ENCODE measurements around the gene ZMAT3.
"Not testable (repeated sequence)": the region's sequence is repeated elsewhere in the genome, so short reads cannot be mapped to it uniquely, and the experiment has no call there.

Gene ZMAT3

DNA sequence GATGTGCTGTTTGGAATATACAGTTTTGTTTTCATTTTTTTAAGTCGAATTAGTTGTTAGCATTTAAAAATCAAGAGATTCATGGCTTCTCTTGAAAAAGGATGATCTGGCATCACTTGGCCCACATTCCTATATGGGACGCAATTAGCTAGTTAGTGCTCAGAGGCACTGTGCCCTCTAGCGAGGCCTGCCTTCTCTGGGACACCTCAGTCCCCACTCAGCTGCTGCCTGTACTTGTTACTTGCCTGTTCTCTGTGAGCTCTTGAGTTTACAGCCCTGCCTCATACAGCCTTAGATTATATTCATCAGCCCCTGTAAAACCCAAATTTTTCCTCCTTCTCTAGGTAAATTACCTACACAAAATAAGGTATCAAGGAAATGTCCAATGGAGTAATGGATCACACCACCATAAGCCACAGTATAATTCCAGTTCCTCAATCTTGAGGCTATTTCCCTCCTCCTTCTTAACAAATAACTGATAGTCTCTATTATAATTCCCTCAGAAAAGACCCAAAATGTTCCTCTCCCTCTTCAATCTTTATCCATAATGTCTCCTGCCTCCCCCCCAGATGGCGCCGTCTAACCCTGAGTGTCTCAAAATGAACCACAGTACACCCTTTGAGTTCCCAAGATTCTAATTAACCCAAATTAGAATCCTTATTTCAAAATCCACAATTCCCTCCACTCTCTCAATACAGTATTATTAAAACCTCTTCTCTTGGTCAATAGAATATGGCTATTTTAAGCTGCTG, 2.7 kb downstream of the ZMAT3 start:
- H3K9me3 ChIP-seq (ENCODE audit: control insufficient read depth, insufficient read depth, low read length) = no peaks in the 10 kb centered on the region
- H3K4me3 ChIP-seq (ENCODE audit: low read depth, low read length) = no peak overlapping the region
- no peak overlapping the region for H3K9ac ChIP-seq (ENCODE audit: low read depth, low read length)
- no peaks in the 10 kb centered on the region for H3K27me3 ChIP-seq (ENCODE audit: control insufficient read depth, insufficient read depth, low read length)
- H3K36me3 ChIP-seq (ENCODE audit: control insufficient read depth, insufficient read depth, low read length) = peaks cover 12% of the 10 kb centered on the region; the same call in 1 of the 2 replicates
- H3K4me1 ChIP-seq (ENCODE audit: control insufficient read depth, insufficient read depth, low read length) = peaks cover 8% of the 10 kb centered on the region; the same call in 1 of the 2 replicates
- H3K27ac ChIP-seq (ENCODE audit: low read depth, low read length) = no peak overlapping the region

GRCh38 chr3:179067839-179068238, 3.8 kb downstream of the ZMAT3 start:
- Histone ChIP-seq H3K27me3 (ENCODE audit: control insufficient read depth, insufficient read depth, low read length) (no peaks in the 10 kb centered on the region), H3K36me3 (ENCODE audit: control insufficient read depth, insufficient read depth, low read length) (peaks cover 12% of the 10 kb centered on the region; the same call in 1 of the 2 replicates), H3K9ac (ENCODE audit: low read depth, low read length) (no peak overlapping the region), H3K4me3 (ENCODE audit: low read depth, low read length) (no peak overlapping the region), H3K27ac (ENCODE audit: low read depth, low read length) (no peak overlapping the region), H3K4me1 (ENCODE audit: control insufficient read depth, insufficient read depth, low read length) (peaks cover 8% of the 10 kb centered on the region; the same call in 1 of the 2 replicates), H3K9me3 (ENCODE audit: control insufficient read depth, insufficient read depth, low read length) (no peaks in the 10 kb centered on the region)

DNA sequence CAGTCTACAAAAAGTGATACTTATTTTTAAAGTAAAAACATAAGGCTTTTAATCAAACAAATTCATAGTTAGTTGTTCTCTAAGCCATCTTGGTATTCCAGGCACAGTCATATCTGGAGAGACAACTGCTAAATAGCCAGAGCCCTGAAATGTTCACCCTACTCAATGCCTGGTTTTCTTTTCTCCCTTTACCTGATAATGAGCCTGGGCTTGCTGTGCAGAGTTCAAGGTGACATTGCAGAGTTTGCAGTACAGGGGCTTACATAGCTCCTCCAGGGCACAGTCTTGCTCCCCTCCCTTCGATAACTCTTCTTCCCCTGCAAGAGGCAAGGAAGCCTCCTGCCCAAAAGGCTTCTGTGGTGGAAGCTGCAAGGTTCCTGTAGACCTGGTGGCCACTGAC, 4.3 kb downstream of the ZMAT3 start:
- Histone ChIP-seq H3K27me3 (ENCODE audit: control insufficient read depth, insufficient read depth, low read length) (no peaks in the 10 kb centered on the region), H3K36me3 (ENCODE audit: control insufficient read depth, insufficient read depth, low read length) (peaks cover 12% of the 10 kb centered on the region; the same call in 1 of the 2 replicates), H3K9me3 (ENCODE audit: control insufficient read depth, insufficient read depth, low read length) (no peaks in the 10 kb centered on the region), H3K27ac (ENCODE audit: low read depth, low read length) (no peak overlapping the region), H3K9ac (ENCODE audit: low read depth, low read length) (no peak overlapping the region), H3K4me1 (ENCODE audit: control insufficient read depth, insufficient read depth, low read length) (peaks cover 9% of the 10 kb centered on the region), H3K4me3 (ENCODE audit: low read depth, low read length) (no peak overlapping the region)

- H3K4me1 ChIP-seq (ENCODE audit: control insufficient read depth, insufficient read depth, low read length) = peaks cover 12% of the 10 kb centered on the region
- no peaks in the 10 kb centered on the region for H3K9me3 ChIP-seq (ENCODE audit: control insufficient read depth, insufficient read depth, low read length)
- H3K9ac ChIP-seq (ENCODE audit: low read depth, low read length) = no peak overlapping the region
- H3K4me3 ChIP-seq (ENCODE audit: low read depth, low read length) = no peak overlapping the region
- peaks cover 12% of the 10 kb centered on the region; the same call in 1 of the 2 replicates for H3K36me3 ChIP-seq (ENCODE audit: control insufficient read depth, insufficient read depth, low read length)
- H3K27me3 ChIP-seq (ENCODE audit: control insufficient read depth, insufficient read depth, low read length) = no peaks in the 10 kb centered on the region
- no peak overlapping the region for H3K27ac ChIP-seq (ENCODE audit: low read depth, low read length)
Measured at GRCh38 chr3:179063945-179064560, 7.6 kb downstream of the ZMAT3 start.

DNA sequence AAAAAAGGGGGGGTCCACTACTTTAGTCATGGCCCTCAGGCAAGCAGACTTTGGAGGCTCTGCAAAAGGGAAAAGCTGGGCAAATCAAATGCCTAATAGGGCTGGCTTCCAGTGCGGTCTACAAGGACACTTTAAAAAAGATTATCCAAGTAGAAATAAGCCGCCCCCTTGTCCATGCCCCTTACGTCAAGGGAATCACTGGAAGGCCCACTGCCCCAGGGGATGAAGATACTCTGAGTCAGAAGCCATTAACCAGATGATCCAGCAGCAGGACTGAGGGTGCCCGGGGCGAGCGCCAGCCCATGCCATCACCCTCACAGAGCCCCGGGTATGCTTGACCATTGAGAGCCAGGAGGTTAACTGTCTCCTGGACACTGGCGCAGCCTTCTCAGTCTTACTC, 15.3 kb downstream of the ZMAT3 start:
- H3K9ac ChIP-seq (ENCODE audit: low read depth, low read length) = no peak overlapping the region
- H3K27ac ChIP-seq (ENCODE audit: low read depth, low read length) = no peak overlapping the region
- H3K27me3 ChIP-seq (ENCODE audit: control insufficient read depth, insufficient read depth, low read length) = no peaks in the 10 kb centered on the region
- H3K4me3 ChIP-seq (ENCODE audit: low read depth, low read length) = no peak overlapping the region
- peaks cover 1% of the 10 kb centered on the region; the same call in 1 of the 2 replicates for H3K4me1 ChIP-seq (ENCODE audit: control insufficient read depth, insufficient read depth, low read length)
- no peaks in the 10 kb centered on the region for H3K36me3 ChIP-seq (ENCODE audit: control insufficient read depth, insufficient read depth, low read length)
- no peaks in the 10 kb centered on the region for H3K9me3 ChIP-seq (ENCODE audit: control insufficient read depth, insufficient read depth, low read length)

- not testable (repeated sequence) for H3K27ac ChIP-seq (ENCODE audit: low read depth, low read length); H3K4me3 ChIP-seq (ENCODE audit: low read depth, low read length); H3K9ac ChIP-seq (ENCODE audit: low read depth, low read length); H3K4me1 ChIP-seq (ENCODE audit: control insufficient read depth, insufficient read depth, low read length); H3K9me3 ChIP-seq (ENCODE audit: control insufficient read depth, insufficient read depth, low read length); H3K36me3 ChIP-seq (ENCODE audit: control insufficient read depth, insufficient read depth, low read length); H3K27me3 ChIP-seq (ENCODE audit: control insufficient read depth, insufficient read depth, low read length)
Measured at GRCh38 chr3:179054565-179054964, 17.0 kb downstream of the ZMAT3 start.

GRCh38 chr3:179046497-179047353, 24.9 kb downstream of the ZMAT3 start:
- no peaks in the 10 kb centered on the region for H3K27me3 ChIP-seq (ENCODE audit: control insufficient read depth, insufficient read depth, low read length)
- no peak overlapping the region for H3K4me3 ChIP-seq (ENCODE audit: low read depth, low read length)
- no peaks in the 10 kb centered on the region for H3K36me3 ChIP-seq (ENCODE audit: control insufficient read depth, insufficient read depth, low read length)
- no peaks in the 10 kb centered on the region for H3K4me1 ChIP-seq (ENCODE audit: control insufficient read depth, insufficient read depth, low read length)
- H3K27ac ChIP-seq (ENCODE audit: low read depth, low read length) = no peak overlapping the region
- H3K9me3 ChIP-seq (ENCODE audit: control insufficient read depth, insufficient read depth, low read length) = no peaks in the 10 kb centered on the region
- no peak overlapping the region for H3K9ac ChIP-seq (ENCODE audit: low read depth, low read length)

DNA sequence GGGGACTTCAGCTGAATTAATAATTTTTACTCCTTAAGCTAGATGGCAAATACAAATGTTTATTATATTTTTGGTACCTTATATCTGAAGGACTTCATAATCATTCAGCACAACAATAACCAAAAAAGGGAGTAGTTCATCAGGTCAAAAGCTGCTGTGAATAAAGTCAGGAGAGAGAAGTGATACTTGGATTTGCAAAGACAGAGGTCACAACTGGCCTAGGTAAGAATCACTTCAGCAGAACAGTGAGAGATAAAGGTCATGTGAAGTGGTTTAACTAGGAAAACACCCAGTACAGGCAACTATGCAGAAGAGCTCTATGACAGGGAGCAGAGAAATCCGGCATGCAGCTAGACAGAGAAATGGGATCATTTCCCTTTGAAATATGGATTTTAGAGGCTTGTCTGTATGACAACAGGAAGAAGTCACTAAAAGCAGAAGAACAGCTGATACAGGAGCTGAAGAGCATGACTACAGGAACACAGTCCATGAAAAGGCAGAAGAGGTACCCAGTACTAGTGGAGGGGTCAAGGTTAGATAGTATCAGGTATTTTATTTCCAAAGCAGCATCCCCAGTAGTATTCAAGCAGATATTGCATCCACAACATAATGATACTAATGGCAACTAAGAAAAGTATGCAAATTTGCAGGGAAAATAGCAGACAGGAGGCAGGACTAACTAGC, 25.7 kb downstream of the ZMAT3 start:
- Histone ChIP-seq H3K4me3 (ENCODE audit: low read depth, low read length) (no peak overlapping the region), H3K9ac (ENCODE audit: low read depth, low read length) (no peak overlapping the region)

DNA sequence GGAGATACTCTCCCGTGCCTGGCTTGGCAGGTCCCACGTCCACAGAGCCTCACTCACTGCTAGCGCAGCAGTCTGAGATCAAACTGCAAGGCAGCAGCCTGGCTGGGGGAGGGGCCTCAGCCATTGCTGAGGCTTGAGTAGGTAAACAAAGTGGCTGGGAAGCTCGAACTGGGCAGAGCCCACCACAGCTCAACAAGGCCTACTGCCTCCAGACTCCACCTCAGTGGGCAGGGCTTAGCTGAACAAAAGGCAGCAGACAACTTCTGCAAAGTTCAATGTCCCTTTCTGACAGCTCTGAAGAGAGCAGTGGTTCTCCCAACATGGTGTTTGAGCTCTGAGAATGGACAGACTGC, 32.7 kb downstream of the ZMAT3 start:
- H3K9ac ChIP-seq (ENCODE audit: low read depth, low read length) = not testable (repeated sequence)

More for the DNA sequence above, 25.7 kb downstream of the ZMAT3 start:
- Histone ChIP-seq H3K9me3 (ENCODE audit: control insufficient read depth, insufficient read depth, low read length) (no peaks in the 10 kb centered on the region), H3K36me3 (ENCODE audit: control insufficient read depth, insufficient read depth, low read length) (no peaks in the 10 kb centered on the region), H3K27me3 (ENCODE audit: control insufficient read depth, insufficient read depth, low read length) (no peaks in the 10 kb centered on the region), H3K4me1 (ENCODE audit: control insufficient read depth, insufficient read depth, low read length) (no peaks in the 10 kb centered on the region), H3K27ac (ENCODE audit: low read depth, low read length) (no peak overlapping the region)

GRCh38 chr3:179038216-179038898, 33.3 kb downstream of the ZMAT3 start:
- H3K9me3 ChIP-seq (ENCODE audit: control insufficient read depth, insufficient read depth, low read length) = no peaks in the 10 kb centered on the region
- no peak overlapping the region for H3K4me3 ChIP-seq (ENCODE audit: low read depth, low read length)
- no peaks in the 10 kb centered on the region for H3K4me1 ChIP-seq (ENCODE audit: control insufficient read depth, insufficient read depth, low read length)

More for the DNA sequence above, 32.7 kb downstream of the ZMAT3 start:
- not testable (repeated sequence) for H3K9me3 ChIP-seq (ENCODE audit: control insufficient read depth, insufficient read depth, low read length); H3K27me3 ChIP-seq (ENCODE audit: control insufficient read depth, insufficient read depth, low read length); H3K36me3 ChIP-seq (ENCODE audit: control insufficient read depth, insufficient read depth, low read length); H3K4me1 ChIP-seq (ENCODE audit: control insufficient read depth, insufficient read depth, low read length); H3K27ac ChIP-seq (ENCODE audit: low read depth, low read length); H3K4me3 ChIP-seq (ENCODE audit: low read depth, low read length)

More at GRCh38 chr3:179038216-179038898, 33.3 kb downstream of the ZMAT3 start:
- Histone ChIP-seq H3K27me3 (ENCODE audit: control insufficient read depth, insufficient read depth, low read length) (no peaks in the 10 kb centered on the region), H3K27ac (ENCODE audit: low read depth, low read length) (no peak overlapping the region), H3K36me3 (ENCODE audit: control insufficient read depth, insufficient read depth, low read length) (no peaks in the 10 kb centered on the region), H3K9ac (ENCODE audit: low read depth, low read length) (no peak overlapping the region)
